ENCODE results near the gene PDSS2.

DNA sequence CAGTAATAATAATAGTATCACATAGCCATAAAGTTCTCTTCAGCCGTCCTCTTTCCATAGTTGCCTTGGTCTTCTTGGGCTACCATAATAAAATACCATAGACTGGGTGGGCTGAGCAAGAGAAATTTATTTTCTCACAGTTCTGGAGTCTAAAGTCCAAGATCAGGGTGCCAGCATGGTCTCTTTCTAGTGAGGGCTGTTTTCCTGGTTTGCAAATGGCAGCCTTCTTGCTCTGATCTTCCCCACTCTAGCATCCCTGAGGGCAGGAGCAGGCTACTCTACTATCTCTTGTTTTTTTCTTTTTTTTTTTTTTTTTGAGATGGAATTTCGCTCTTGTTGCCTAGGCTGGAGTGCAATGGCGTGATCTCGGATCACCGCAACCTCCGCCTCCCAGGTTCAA is 335.9 kb downstream of the PDSS2 start:
- TF ChIP-seq SIN3A (IDR thresholded peaks at IDR 0.05; ENCODE audit: borderline replicate concordance, insufficient read depth, low read length), result no peak
- no peak for TF ChIP-seq FOXP2 (optimal IDR thresholded peaks at IDR 0.05; ENCODE audit: borderline replicate concordance, extremely low read depth, extremely low read length, insufficient read depth)
- no peak for TF ChIP-seq POLR2AphosphoS5 (IDR thresholded peaks at IDR 0.05; ENCODE audit: low read depth, low read length)

Data from PFSK-1 (cell line).